Fibroblast of mammary gland (primary cell): ENCODE results near the gene SF3B1.

Source experiments
- DNase-seq: peaks from one replicate; pipeline ENCODE4 v3.0.0-alpha.2; 2010; ENCODE audit warnings: low read depth
- H3K4me3 ChIP-seq: 2 replicates; pipeline ENCODE4 v1.5.1; 2011; ENCODE audit warnings: low read depth, mild to moderate bottlenecking, low read length, moderate library complexity; ENCODE audit not compliant: control insufficient read depth
- CTCF ChIP-seq: conservative IDR thresholded peaks from 2 replicates; pipeline ENCODE4 v1.5.1; 2011; ENCODE audit warnings: low read depth, low read length, inconsistent platforms; ENCODE audit not compliant: control insufficient read depth, insufficient read depth

The SF3B1 gene

DNA sequence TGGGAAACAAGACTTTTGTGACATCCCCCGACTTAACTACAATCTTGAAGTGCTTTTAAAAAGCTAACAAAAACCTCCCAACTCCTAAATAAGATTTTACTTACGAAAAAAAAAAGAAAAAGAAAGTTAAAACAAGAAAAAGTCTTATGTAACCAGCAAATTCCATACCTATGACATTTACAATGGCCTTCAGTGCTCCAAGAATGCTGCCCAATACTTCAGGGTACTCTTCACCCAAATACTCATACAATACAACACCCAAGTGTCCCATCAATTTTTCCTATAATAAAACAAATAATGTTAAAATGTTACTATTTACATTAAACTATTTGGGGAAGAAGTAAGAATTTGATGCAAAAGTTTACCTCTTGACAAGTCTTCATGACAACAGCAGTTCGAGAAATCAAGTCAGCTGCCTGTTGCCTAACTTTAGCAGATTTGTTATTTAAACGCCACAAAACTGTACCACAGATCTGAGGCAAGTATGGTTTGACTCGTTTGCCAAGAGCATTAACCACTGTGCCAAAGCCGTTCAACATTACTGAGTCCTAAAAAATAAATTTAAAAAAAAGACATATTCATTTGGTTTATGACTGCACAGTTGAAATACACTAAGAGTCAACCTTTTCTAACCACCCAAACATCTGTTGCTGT lies 34.8 kb downstream of the SF3B1 start:
- TF ChIP-seq CTCF, result no peak
- no peak for DNase-seq
- no peak overlapping the region for H3K4me3 ChIP-seq

DNA sequence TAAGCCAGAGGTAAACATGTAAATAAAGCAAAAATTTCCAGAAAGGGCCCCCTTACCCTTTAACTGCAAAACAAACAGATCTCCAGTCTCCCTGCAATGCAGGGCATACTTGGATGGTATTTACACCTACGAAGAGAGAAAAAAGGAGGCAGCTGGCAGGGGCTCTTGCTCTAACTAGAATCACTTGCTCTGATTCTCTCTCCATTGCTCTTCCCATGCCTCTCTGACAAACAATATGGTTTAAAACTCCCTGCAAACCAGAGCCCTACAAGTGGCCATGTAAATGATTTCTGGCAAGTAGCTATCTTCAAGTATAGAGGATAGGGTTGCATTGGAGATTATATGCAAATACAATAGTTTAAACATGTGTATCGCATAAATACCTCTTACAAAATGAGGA lies 35.9 kb downstream of the SF3B1 start:
- no peak for TF ChIP-seq CTCF
- H3K4me3 ChIP-seq, result no peak overlapping the region
- no peak for DNase-seq

GRCh38 chr2:197391220-197391717 lies 43.6 kb downstream of the SF3B1 start:
- no peak for DNase-seq
- no peak for TF ChIP-seq CTCF
- H3K4me3 ChIP-seq, result no peak overlapping the region

DNA sequence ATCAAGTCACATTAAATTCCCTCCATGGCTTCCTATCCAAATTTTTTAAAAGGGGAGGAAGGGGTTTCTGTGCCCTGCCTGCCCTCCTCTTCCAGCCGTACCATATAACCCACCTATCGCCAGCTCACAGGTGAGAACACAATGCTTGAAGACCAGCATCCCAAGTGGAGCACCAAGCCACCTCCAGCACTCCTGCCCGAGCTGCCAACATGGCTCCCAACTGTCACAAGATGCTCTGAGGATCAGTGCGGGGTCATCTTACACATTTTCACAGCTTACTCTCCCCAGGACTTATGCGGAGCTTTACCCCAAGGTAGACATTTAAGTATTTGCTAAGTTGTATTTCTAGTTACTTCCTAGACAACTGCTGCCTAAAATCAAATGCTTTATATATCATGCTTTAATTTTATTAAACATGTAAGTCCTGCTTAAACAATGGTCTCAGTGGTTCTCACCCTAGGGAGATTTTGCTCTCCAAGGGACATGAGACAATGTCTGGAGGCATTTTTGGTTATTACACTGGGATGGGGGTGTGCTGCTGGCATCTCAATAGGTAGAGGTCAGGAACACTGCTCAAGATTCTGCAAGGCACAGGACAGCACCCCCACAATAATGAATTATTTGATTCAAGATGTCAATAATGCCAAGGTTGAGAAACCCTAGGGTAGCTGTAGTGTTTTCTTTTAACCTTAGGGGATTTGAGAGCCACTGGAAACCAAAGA lies 45.8 kb downstream of the SF3B1 start:
- no peak overlapping the region for H3K4me3 ChIP-seq
- no peak for DNase-seq
- TF ChIP-seq CTCF, result no peak

- H3K4me3 ChIP-seq, result no peak overlapping the region
- TF ChIP-seq CTCF, result no peak
- no peak for DNase-seq
These were observed 47.6 kb downstream of the SF3B1 start for GRCh38 chr2:197387179-197387578.

GRCh38 chr2:197386242-197386641 lies 48.6 kb downstream of the SF3B1 start:
- no peak for DNase-seq
- no peak overlapping the region for H3K4me3 ChIP-seq
- no peak for TF ChIP-seq CTCF

DNA sequence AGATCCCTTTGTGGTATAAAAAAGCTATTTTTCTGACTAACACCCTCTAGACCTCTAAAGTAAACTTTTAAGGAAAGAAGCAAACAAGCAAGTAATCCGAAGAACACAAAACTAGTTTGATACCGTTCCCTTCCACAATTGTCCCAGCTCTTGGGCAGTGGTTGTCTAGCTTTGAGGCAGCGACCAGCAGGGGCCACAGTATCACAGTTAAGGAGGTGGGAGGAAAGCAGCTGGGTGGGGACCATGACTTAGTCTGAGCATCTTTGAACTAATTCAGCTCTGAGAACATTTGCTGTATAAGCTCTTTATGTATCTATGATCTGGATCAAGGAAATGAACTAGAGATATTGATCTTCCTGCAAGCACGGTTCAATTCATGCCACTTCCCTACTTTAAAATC lies 51.0 kb downstream of the SF3B1 start:
- no peak for DNase-seq
- no peak overlapping the region for H3K4me3 ChIP-seq
- TF ChIP-seq CTCF, result no peak
